Stimulated activated CD4-positive, alpha-beta T cell treated with anti-CD3 and anti-CD28 coated beads, Interleukin-15, amount 100 ng/mL, for 48 hours (primary cell): ENCODE data around the gene HOTAIR.

Experiments
- DNase-seq, 2 donors: peaks; one replicate each; pipeline ENCODE4 v3.0.0-alpha.2; 2020; ENCODE audit warnings: low read depth in 2 of 2

HOTAIR gene

DNA sequence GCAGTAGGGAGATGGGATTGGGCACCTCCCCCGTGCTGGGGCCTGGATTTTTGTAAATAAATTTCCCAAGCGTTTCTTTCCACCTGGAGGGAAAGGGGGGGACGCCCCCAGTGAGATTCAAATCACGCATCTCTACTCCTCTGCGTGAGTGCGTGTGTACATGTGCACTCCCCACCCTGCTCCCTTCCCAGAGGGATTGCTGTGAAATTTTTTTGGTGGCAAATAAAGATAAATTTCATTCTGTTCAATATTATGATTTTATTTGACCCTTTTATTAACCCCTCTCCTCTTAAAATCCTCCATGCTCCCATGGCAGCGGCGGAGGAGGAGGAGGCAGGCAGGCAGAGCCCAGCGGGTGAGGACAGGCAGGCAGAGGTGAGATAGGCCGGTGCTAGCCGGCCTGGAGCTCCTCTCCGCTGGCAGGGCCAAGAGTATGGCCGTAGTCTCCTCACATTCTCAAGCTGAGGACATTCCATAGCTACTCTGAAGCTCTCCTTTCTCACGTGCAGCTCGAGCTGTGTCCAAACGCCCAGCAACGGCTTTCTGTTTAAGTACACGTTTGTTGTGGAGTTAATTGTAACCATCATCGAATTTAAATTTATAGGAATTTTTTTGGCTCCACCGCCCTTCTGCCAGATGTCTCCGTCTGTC, 1.5 kb upstream of the HOTAIR start:
- no peak for DNase-seq

DNA sequence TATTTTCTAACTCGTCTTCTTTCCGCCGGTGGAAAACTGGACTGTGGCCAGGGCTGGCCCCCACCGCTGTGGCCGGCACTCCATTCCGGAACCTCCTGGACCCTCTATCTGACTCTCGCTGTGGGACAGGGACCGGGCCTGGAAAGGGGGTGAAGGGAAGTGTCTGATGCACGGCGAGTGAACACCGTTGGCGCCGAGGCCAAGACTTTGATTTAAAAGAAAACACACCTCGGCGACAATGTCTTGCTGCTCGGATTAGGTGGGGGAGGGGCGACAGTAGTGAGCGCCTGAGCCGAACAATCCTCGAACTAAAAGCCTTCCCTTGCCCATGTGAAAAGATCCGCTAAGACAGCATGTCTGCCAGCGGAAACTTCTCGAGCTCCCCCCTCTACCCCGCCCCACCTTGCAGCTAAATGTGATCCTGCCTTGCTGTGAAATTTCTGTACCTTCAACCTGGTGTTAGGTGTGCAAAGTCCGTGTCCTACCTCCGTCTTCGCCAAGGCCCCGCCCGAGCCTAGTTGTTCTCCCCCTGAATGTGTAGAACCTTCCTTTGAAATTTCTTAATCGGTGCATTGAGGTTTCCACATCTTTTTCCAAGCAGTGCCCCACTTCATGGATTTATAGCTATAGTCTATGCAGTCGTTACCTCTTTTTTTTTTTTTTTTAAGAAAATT, 862 bp upstream of the HOTAIR start:
- no peak for DNase-seq

DNA sequence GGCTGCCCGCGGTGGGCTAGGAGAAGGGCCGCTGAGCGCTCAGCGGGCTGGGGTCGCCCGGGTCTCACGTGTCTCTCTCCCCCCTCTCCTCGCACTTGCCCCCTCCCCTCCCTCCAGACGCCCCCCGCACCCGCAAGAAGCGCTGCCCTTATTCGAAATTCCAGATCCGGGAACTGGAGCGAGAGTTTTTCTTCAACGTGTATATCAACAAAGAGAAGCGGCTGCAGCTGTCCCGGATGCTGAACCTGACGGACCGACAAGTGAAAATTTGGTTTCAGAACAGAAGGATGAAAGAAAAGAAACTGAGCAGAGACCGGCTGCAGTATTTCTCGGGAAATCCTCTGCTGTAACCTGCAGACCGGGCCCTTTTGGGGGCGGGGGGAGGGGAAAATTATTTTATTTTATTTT, 314 bp upstream of the HOTAIR start:
- no peak for DNase-seq

DNA sequence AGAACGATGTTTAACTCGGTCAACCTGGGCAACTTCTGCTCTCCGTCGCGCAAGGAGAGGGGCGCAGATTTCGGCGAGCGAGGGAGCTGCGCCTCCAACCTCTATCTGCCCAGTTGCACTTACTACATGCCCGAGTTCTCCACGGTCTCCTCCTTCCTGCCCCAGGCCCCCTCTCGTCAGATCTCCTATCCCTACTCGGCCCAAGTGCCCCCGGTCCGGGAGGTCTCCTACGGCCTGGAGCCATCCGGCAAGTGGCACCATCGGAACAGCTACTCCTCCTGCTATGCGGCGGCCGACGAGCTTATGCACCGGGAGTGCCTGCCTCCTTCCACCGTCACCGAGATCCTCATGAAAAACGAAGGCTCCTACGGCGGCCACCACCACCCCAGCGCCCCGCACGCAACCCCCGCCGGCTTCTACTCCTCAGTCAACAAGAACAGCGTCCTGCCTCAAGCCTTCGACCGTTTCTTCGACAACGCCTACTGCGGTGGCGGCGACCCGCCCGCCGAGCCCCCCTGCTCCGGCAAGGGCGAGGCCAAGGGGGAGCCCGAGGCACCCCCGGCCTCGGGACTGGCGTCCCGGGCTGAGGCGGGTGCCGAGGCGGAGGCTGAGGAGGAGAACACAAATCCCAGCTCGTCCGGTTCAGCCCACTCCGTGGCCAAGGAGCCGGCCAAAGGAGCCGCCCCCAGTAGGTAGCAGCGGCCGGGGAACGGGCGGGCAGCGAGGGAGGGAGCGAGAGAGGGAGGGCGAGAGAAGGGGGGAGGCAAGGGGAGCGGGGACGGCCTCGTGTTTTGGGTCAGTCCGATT, 1.3 kb downstream of the HOTAIR start:
- DNase-seq = no peak

DNA sequence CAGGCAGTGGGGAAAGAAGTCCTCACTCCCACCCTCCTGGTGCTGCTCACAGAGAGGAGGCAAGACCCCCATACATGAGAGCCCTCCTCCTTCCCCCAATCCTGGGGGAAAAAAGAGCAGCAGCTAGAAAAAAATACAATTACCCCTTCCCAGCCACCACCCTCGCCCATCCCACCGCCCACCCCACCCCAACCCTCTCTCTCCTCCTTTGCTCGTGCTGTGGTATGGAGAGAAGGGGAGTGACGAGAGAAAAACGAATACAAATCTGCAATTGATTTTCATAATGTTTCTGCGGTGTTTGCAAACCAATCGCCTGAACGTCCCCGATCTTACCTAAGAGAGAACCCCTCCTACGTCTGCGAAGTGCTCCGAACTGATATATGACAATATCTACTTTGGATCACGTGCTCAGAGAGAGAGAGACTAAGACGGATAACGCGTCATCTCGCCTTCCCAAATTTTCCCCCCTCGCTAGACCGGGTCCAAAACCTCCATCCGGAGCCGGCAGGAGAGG, 2.0 kb downstream of the HOTAIR start, which contains the start of gene HOXC11:
Gene HOXC11, plus strand, starts transcription at position 405 of the 514 bp plus-strand sequence. CDS start 116 bp downstream, outside the sequence.
- no peak for DNase-seq

DNA sequence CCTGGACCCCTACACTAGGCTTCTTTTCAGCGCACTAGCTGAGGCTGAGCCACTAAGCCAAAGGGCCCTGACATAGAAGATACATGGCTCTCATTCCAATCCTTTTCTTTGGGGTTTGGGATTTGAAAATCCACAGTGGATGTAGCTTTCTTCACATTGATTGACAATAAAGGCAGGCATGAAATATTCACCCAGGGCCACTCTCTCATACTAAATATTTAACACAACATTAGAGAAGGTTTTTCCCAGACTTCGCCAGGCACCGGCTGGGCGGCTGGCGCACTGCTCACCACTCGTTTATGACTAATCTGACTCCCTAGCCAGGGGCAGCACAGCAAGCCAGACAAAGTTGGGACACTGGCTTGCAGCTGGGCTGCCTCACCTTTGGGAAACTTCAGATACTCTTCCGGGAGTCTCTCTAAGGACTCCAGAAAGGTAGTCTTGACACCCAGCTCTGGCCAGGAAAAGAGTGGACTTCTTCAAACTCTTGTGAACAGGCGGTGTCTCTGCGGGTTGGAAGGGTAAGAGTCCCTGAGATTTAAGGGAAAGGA, 2.5 kb downstream of the HOTAIR start:
- no peak for DNase-seq

DNA sequence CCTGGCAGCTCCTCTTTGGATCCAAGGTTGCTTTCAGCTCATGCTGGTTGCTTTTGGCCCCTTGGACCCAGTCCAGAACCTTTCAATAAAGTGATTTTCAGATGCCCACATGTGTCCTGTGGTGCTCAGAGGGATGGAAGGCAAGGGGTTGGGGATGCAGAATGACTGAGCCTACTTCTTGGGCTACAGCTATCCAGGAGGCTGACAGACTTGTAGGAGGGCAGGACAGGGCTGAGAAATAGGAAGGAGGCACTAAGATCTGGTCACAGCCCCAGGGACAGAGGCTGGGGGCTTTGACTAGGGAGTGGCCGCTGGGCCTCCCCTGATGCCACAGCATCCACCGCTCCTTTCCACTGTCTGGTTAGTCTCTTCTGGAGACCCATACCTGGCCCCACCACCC, 3.1 kb downstream of the HOTAIR start:
- no peak for DNase-seq

DNA sequence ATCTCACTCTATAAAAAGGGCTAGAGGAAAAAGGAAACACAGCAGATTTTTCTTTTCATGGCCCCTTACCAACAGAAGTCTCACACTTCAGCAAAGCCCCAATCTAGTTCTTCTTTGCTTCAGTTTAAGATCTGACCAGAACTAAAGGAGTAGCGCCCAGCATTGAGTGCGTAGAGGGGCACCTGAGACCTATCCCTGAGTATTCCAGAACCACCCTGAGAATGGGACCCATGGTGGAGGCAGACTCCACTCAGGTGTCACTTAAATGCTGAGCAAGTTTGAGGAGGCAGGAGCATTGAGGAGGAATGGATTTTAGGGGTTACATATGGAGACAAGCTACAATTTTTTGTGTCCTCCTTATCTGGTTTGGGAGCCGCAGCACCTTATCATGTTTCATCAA, 3.6 kb downstream of the HOTAIR start:
- DNase-seq = no peak

DNA sequence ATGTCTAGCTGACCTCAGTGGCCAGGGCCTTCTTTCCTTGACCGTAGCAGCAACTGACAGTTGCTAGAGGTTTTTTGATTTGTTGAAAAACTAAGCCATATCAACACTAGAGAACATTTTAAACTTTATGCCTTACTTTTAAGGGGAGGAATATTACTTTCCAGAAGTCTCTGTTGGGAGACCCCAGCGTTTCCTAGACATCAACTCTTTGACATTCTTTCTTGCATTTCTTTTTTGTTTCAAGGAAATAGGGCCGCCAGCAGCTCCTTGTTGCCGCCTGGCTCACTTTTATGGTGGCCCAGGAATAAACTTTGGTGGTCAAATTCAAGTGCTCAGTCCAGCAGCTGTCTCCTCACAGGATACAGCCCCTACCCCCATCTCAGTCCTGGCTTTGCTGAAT, 4.3 kb downstream of the HOTAIR start:
- no peak for DNase-seq

DNA sequence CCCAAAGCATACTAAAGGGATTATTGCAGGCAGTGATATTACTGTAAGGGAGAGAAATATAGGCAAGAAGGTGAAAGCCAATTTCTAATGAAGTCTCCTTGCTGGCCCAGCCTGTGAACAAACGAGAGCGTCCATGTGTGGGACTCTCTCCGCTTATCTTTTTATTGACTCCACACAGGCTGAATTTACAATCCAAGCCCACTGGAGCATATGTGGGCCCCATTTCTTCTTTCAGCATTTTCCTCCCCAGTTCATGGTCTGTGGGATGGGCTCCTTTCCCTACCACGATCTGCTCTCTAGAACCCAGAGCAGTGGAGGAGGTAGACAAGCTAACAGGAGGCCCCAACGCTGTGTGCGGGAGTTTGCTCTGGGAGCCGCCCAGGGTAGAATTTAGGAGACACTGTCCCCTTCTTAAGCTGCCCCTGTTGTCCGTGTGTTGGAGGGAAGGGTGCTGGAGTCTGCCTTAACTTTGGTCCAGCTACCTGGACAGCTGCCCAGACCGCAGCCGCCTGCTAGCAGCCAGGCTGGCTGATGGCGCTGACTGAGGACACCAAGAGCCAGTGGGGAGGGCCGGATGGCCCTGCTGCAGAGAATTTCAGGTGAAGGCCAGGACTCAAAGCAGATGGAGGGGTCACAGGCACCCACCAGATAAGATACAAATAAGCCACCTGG, 5.0 kb downstream of the HOTAIR start:
- DNase-seq = no peak

DNA sequence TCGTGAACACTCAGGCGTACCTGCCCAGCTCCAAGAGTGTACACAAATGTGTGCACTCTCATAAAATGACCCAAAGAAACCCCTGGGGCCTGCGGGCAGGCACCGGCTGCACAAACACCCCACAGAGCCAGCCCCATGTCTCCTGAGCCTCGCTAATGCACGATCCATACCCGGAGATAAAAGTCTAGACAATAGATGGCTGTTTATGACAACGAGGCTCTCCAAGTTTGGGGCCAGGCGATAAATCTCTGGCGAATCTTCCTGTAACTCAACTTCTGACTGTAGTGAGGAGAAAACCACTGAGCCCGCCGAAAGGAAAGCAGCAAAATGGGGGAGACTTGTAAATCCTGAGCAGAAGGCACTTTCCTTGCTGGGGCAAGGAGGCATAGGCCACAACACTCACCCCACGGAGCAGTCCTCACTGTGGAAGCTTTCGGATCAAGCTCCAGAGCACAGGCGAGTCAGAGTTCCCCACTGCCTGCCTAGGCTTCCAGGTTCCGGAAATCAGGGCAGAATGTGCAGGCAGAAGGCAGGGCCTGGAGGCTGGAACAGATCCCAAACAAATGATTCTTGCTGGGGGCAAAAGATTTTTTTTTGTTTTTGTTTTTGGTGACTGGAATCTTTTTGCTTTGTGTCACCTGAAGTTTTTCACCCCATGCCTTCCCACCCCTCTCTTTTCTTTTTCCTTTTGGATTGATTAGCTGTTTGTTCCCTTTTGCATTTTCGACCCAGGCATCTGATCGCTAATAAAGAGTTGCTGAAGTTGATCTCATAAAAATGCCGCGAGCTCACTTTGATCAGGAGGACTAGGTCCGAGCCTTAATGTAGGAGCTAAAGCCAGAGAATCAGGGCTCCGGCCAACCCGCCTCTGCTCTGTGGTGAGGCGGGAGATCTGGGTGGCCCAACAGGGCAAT, 6.3 kb downstream of the HOTAIR start:
- DNase-seq = no peak

DNA sequence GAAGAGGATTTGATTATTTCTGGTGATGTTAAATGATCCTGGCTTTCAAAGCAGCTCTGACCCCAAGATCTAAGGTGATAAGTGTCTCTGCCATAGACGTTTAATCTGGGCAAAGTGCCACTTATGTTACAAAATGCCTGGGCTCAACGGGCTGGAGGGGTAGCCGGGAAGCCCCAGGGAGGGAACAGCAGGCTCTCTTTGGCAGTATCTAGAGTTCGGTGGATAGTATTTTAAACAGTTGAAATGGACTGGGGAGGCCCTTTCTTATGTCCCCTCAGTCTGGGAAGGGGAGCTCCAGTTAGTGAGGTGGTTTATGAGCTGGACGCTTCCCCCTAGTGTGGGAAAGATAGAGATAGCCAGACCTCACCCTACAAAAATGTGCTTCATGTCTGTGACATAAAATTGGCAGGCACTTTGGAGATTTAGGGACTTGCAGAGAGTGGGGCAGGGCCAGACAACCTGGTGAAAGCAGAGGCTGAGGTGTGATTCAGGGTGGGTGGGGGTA, 7.3 kb downstream of the HOTAIR start:
- DNase-seq = no peak

DNA sequence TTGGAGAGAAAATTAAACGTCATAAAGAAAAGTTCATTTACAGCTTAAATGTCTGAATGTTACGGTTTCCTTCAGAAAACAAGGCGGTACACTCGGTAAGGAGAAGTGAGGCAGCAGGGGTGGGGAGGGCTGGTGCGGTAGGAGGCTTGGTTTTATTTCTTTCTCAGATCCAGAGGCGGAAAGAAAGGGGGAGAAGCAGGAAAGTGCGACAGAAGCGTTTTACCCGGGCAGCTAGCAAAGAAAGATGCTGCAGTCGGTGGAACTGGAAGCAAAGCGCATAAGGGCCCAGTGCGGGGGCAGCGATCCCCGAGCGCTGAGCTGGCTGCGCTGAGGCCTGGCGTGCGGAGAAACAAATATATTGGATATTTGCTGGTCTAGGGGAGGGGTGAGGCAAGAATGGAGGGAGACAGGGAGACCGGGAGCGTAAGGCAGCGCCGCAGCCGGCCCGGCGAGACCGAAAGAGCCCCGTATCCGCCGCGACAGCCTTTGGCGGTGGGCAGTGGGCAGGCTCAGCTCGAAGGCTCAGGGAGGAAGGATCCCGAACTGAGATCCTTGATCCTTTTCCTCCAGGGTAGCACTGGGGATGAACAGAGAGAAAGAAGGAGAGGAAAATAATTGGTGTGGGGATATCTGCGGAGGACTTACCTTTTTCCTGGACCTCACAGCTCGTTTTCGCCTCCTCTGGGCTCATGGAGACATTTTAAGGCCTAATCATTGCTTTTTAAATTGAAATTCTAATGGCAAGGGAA, 8.2 kb downstream of the HOTAIR start:
- no peak for DNase-seq

DNA sequence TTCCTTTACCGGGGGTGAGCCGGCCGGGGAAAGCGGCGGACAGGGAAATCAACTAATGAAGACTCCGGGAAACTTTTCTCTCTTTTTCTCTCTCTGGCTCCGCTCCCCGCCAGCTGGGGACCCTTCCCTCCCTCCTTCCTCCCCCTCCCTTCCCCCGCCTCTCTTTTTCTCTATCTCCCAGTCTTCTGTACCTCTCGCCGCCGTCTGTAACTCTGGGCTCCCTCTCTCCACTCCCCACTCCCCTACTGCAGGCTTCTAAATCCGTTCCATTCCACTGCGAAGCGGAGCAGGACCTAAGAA, 8.7 kb downstream of the HOTAIR start:
- DNase-seq = no peak

DNA sequence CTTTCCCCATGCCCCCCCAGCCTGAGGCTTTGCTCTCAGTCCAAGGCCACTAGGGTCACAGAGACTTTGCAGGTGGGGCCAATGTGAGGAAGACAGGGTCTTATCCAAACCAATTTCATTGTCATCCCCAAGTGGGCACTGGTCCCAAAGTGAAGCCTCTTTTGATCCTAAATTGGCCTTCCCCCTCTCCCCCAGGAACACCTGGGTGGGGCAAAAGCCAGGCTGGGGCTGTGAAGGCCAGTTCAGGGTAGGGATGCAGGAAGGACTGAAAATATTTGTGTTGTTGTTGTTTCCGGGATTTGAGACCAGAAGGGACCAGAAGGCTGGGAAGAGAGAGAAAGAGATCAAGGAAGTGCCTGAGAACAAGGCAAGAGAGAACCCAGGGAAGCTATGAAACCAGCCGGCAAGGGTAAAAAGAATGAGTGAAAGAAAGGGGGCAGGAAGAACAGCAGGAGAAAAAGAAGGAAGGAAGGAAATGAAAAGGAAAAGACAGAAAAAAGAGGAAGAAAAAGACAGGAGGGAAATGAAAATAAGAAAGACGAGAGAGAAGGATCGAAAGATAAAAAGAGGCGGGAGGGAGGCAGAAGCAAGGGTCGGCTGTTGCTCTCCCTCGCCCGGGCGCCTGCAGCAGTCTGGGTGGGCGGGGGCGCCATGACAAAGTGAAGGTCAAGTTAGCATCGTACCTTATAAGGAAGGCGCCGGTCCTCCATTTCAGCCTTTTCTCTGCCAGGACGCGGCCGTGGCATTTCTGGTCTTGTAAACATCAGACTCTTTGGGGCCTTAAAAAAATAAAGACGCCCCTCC, 9.3 kb downstream of the HOTAIR start:
- no peak for DNase-seq

DNA sequence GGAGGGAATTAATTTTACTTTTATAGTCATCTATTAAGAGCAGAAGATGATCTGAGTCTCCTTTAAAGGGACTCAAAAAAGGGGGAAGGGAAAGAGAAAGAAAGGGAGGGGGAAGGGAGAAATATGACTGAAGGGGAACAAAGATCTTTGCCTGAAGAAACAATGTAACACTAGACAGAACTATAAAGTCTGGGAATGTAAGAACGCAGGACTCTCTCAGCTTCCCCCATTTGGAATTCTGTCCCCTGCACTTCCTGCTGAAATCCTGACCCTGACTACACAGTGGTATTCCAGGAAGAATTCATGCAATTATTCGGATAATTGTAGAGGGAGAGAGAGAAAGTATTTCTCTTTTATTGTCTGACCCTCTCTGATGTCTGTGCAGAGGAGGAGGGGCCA, 10.4 kb downstream of the HOTAIR start:
- no peak for DNase-seq

DNA sequence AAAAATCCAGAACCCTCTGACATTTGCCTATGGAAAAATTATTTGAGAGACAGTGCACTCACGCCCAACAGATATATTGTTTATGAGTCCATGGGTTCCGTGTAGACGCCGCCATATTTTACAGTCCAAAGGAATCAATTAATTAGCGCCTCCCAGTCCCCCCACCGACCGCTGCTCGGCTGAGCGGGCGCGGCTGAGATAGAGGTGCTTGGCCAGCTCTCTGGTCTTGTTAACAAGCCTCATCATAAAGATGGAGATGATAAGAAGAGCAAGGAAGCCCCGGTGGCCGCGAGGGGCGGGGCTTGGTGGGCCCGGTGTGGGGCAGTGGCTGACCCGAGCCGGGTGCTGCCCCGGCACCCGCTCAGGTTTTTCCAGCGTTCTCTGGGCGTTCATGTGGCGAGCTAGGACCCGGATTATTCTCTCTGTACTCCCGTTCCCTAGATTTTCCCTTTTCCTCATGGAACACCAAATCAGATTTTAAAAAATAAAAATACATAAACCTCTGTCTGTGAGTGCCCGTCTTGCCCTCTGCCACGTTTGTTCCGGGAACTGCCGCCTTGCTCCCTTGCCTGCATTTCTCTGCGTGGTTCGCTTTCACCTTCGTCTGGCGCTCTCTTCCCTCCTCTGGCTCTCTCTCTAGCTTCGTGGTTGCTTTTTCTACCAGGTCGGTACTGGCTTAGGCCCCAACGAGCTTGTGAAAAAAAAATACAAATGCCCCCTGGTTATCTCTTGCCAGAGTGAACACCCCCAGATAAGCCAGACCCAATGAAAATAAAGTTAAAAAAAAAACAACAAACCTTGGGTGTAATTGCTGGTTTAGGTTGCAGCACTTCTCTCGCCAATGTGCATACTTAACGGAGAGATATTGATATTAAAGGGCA, 11.1 kb downstream of the HOTAIR start:
- no peak for DNase-seq

DNA sequence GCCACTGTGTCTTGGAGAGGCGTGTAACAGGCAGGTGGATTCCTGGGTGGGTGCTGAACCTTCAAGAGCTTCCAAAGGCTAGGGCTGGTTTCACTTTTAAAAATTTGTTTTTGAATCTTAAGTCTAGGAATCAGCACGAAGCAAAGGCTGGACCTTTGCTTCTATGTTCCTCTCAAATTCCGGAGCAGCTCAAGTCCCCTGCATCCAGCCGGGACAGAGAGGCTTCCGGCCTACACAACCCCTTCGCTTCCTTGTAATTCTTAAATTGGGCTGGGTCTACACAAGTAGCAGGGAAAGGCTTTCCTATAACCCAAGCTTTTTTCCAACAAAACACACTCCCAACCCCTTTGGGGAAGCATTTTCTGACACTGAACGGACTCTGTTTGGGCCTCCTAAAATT, 11.7 kb downstream of the HOTAIR start:
- no peak for DNase-seq
